K562 (cell line): ENCODE results near the gene RILP.

Experiments used
- BACH1 ChIP-seq: fragments of 200-800 bp; sonication (Bioruptor generic); IDR thresholded peaks from 2 replicates; pipeline ENCODE4 v1.6.1; 2016; ENCODE audit warnings: missing genetic modification characterization, missing compliant biosample characterization
- CBX3 ChIP-seq, 2 experiments: IDR thresholded peaks; 1 replicate in 1 of 2; 2 replicates in 1 of 2; pipeline ENCODE4 v1.6.1; 2012; ENCODE audit warnings: inconsistent platforms in 2 of 2, low read length in 2 of 2, borderline replicate concordance in 1 of 2, control low read depth in 1 of 2
- DPF2 ChIP-seq: fragments of 450-650 bp; IDR thresholded peaks from 2 replicates; pipeline ENCODE4 v1.6.1; 2016
- E2F8 ChIP-seq: fragments of 450-650 bp; IDR thresholded peaks from 2 replicates; pipeline ENCODE4 v1.7.1; 2018; ENCODE audit warnings: mild to moderate bottlenecking, low read depth; ENCODE audit not compliant: partially characterized antibody
- FOXP1 ChIP-seq: sonication (generic); formaldehyde crosslinking; IDR thresholded peaks from 2 replicates; pipeline ENCODE4 v1.8.0; 2022; ENCODE audit warnings: mild to moderate bottlenecking, missing genetic modification reagents
- HINFP ChIP-seq: fragments of 450-650 bp; conservative IDR thresholded peaks from 2 replicates; pipeline ENCODE4 v1.6.1; 2016; ENCODE audit warnings: missing genetic modification characterization, low read depth, mild to moderate bottlenecking, control low read depth, missing compliant biosample characterization
- IRF9 ChIP-seq: fragments of 450-650 bp; IDR thresholded peaks from 2 replicates; pipeline ENCODE4 v1.6.1; 2016; ENCODE audit warnings: missing biosample characterization, missing genetic modification characterization
- MCM7 ChIP-seq, 2 experiments: fragments of 450-650 bp; IDR thresholded peaks; 2 replicates each; pipeline ENCODE4 v1.6.1; 2016 to 2018
- POLR2AphosphoS5 ChIP-seq: IDR thresholded peaks from 2 replicates; pipeline ENCODE4 v1.6.1; 2011; ENCODE audit warnings: mild to moderate bottlenecking, low read depth, low read length, moderate library complexity; ENCODE audit not compliant: control insufficient read depth, insufficient read depth
- PTTG1 ChIP-seq: fragments of 450-650 bp; IDR thresholded peaks from 2 replicates; pipeline ENCODE4 v1.6.1; 2016; ENCODE audit warnings: low read depth, mild to moderate bottlenecking, missing genetic modification characterization, missing compliant biosample characterization
- ZNF212 ChIP-seq: fragments of 450-650 bp; formaldehyde crosslinking; IDR thresholded peaks from 2 replicates; pipeline ENCODE4 v1.4.0; 2020; ENCODE audit warnings: mild to moderate bottlenecking
- ZNF239 ChIP-seq: fragments of 250-450 bp; sonication (Bioruptor Pico); IDR thresholded peaks from 2 replicates; pipeline ENCODE4 v1.4.0; 2020; ENCODE audit warnings: mild to moderate bottlenecking
- ZNF79 ChIP-seq: fragments of 250-450 bp; sonication (Bioruptor Pico); IDR thresholded peaks from 2 replicates; pipeline ENCODE4 v1.4.0; 2020; ENCODE audit warnings: low read depth, mild to moderate bottlenecking, moderate library complexity
- TF ChIP-seq, protein P1 (sequence below), 3 experiments: IDR thresholded peaks in 2 of 3; conservative IDR thresholded peaks in 1 of 3; 2 replicates each; pipeline ENCODE4 v1.5.1; 2011 to 2012; ENCODE audit warnings: low read length in 3 of 3, mild to moderate bottlenecking in 3 of 3, control low read depth in 2 of 3, improper control_type of control experiment in 1 of 3, inconsistent platforms in 1 of 3, low read depth in 1 of 3, mixed read lengths in 1 of 3, moderate library complexity in 1 of 3; ENCODE audit not compliant: insufficient read depth in 2 of 3

DNA sequence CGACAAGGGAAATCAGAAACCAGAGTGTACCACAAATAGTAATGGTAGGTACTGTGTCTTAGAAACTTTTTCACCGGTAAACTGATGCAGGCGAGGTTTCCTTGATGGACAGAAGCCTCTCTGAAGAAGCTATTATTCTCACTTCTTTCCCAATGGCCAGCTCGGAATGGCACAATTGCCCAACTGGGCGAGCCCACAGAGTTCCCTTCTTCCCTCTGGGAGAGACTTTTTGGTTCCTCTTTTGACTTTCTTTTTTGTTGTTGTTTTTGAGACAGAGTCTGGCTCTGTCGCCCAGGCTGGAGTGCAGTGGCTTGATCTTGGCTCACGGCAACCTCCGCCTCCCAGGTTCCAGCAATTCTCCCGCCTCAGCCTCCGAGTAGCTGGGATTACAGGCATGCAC lies 38.0 kb downstream of the RILP start:
- TF ChIP-seq PTTG1 (tag) (no peak), HINFP (no peak), MCM7 (IDR thresholded peaks at IDR 0.05) (no peak), DPF2 (no peak), IRF9 (tag) (no peak), BACH1 (tag) (no peak), POLR2AphosphoS5 (no peak), ZNF79 (CRISPR knock-in tag) (no peak), CBX3 (IDR thresholded peaks at IDR 0.05; ENCODE audit: borderline replicate concordance in 1 of 2, low read length in 2 of 2) (no peak), ZNF212 (CRISPR knock-in tag) (no peak), E2F8 (no peak), ZNF239 (no peak), FOXP1 (CRISPR knock-in tag) (no peak)
- TF ChIP-seq, protein P1, sequence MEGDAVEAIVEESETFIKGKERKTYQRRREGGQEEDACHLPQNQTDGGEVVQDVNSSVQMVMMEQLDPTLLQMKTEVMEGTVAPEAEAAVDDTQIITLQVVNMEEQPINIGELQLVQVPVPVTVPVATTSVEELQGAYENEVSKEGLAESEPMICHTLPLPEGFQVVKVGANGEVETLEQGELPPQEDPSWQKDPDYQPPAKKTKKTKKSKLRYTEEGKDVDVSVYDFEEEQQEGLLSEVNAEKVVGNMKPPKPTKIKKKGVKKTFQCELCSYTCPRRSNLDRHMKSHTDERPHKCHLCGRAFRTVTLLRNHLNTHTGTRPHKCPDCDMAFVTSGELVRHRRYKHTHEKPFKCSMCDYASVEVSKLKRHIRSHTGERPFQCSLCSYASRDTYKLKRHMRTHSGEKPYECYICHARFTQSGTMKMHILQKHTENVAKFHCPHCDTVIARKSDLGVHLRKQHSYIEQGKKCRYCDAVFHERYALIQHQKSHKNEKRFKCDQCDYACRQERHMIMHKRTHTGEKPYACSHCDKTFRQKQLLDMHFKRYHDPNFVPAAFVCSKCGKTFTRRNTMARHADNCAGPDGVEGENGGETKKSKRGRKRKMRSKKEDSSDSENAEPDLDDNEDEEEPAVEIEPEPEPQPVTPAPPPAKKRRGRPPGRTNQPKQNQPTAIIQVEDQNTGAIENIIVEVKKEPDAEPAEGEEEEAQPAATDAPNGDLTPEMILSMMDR (IDR thresholded peaks at IDR 0.05 in 2 of 3, conservative IDR thresholded peaks at IDR 0.05 in 1 of 3; ENCODE audit: insufficient read depth in 2 of 3, low read depth in 1 of 3, low read length in 3 of 3): no peak
